HFFc6 (cell line): Measurements from ENCODE around the gene MEIS1. TPM values are rescaled to one million over a fixed set of nuclear protein-coding genes. Genes with fewer than 3 reads are reported as not detected.

ENCODE experiments used
- DNase-seq: peaks from one replicate; pipeline ENCODE4 v3.0.0-alpha.2; 2018
- H3K27ac Mint-ChIP-seq: 2 replicates; pipeline ENCODE4 v1.8.0; 2020; ENCODE audit warnings: mild to moderate bottlenecking, mixed read lengths
- H3K27me3 Mint-ChIP-seq: 2 replicates; pipeline ENCODE4 v1.8.0; 2021; ENCODE audit warnings: mild to moderate bottlenecking, moderate library complexity, mixed read lengths; ENCODE audit not compliant: insufficient read depth
- H3K36me3 Mint-ChIP-seq: 2 replicates; pipeline ENCODE4 v1.8.0; 2021; ENCODE audit warnings: low read depth, mixed read lengths
- H3K4me1 Mint-ChIP-seq: 2 replicates; pipeline ENCODE4 v1.8.0; 2020; ENCODE audit warnings: low read depth, mixed read lengths
- H3K4me3 Mint-ChIP-seq: 2 replicates; pipeline ENCODE4 v1.8.0; 2020; ENCODE audit warnings: mild to moderate bottlenecking, moderate library complexity, mixed read lengths
- H3K9me3 Mint-ChIP-seq: 2 replicates; pipeline ENCODE4 v1.8.0; 2020; ENCODE audit warnings: mild to moderate bottlenecking, mixed read lengths
- CTCF ChIP-seq: fragments of 200-600 bp; sonication (generic); IDR thresholded peaks from 2 replicates; pipeline ENCODE4 v1.5.0; 2021; ENCODE audit warnings: antibody characterized with exemption, mild to moderate bottlenecking
- total RNA-seq, 6 experiments: library from RNA; stranded (reverse); fragmentation: NEBNext Ultra II Directional; extraction: Animal tissue kit (Norgen Biotek cat#: 25700); gene quantifications; 2 replicates in 1 of 6; 3 replicates in 5 of 6; pipeline ENCODE4 v1.2.3, GENCODE V29; 2021

The MEIS1 gene
- total RNA-seq, 6 experiments from 2014 or later = 69.1 to 85.4 (median 74.1) TPM

GRCh38 chr2:66439812-66440542 is 5.1 kb downstream of the MEIS1 start:
- no peak for TF ChIP-seq CTCF
- Mint-ChIP-seq H3K4me1 (peaks cover 49% of the 10 kb centered on the region), H3K9me3 (no peaks in the 10 kb centered on the region; the same call in 1 of the 2 replicates), H3K4me3 (peak overlapping the region; percentile 96), H3K27me3 (peaks cover 31% of the 10 kb centered on the region), H3K27ac (peak overlapping the region; percentile 96), H3K36me3 (peaks cover 95% of the 10 kb centered on the region)
- DNase-seq = no peak

- TF ChIP-seq CTCF = no peak
- Mint-ChIP-seq H3K4me3 (peak overlapping the region; percentile 96), H3K27ac (peak overlapping the region; percentile 96), H3K4me1 (peaks cover 49% of the 10 kb centered on the region), H3K27me3 (peaks cover 26% of the 10 kb centered on the region), H3K9me3 (no peaks in the 10 kb centered on the region), H3K36me3 (peaks cover 92% of the 10 kb centered on the region)
- no peak for DNase-seq
Measured at GRCh38 chr2:66440708-66441497, 6.0 kb downstream of the MEIS1 start.

GRCh38 chr2:66441581-66442320 is 6.8 kb downstream of the MEIS1 start:
- peak overlapping the region; percentile 96 for H3K27ac Mint-ChIP-seq
- H3K9me3 Mint-ChIP-seq = no peaks in the 10 kb centered on the region
- no peak for DNase-seq
- H3K4me3 Mint-ChIP-seq = peak overlapping the region; percentile 96
- H3K4me1 Mint-ChIP-seq = peaks cover 52% of the 10 kb centered on the region
- peaks cover 26% of the 10 kb centered on the region for H3K27me3 Mint-ChIP-seq
- TF ChIP-seq CTCF = no peak
- peaks cover 85% of the 10 kb centered on the region for H3K36me3 Mint-ChIP-seq

GRCh38 chr2:66442516-66443185 is 7.7 kb downstream of the MEIS1 start:
- peaks cover 79% of the 10 kb centered on the region for H3K36me3 Mint-ChIP-seq
- peak overlapping the region; percentile 96 for H3K4me3 Mint-ChIP-seq
- peak overlapping the region; percentile 96 for H3K27ac Mint-ChIP-seq
- TF ChIP-seq CTCF = no peak
- no peak for DNase-seq
- peaks cover 24% of the 10 kb centered on the region for H3K27me3 Mint-ChIP-seq
- H3K4me1 Mint-ChIP-seq = peaks cover 61% of the 10 kb centered on the region
- no peaks in the 10 kb centered on the region for H3K9me3 Mint-ChIP-seq
